ENCODE results near the gene LCNL1. TPM values are rescaled to one million over a fixed set of nuclear protein-coding genes. Genes with fewer than 3 reads are reported as not detected.
"Not testable (repeated sequence)": the region's sequence is repeated elsewhere in the genome, so short reads cannot be mapped to it uniquely, and the experiment has no call there.

Gene LCNL1
- total RNA-seq, 2 donors from 2014 or later = not detected

GRCh38 chr9:137031904-137032640, 49.3 kb downstream of the LCNL1 start, which contains the start of gene FUT7:
Gene FUT7, minus strand, starts transcription at chr9:137032088. Its CDS starts 97 bp downstream, at chr9:137031991.
- DNase-seq = no peak
- Histone ChIP-seq H3K9me3 (no peaks in the 10 kb centered on the region), H3K4me3 (no peak within 1 kb of the TSS), H3K27ac (peak within 1 kb of the TSS in 1 of 4 donors; percentile 58), H3K36me3 (replicated peaks in 1 of 2; ENCODE audit: insufficient read depth in 1 of 2, low read depth in 2 of 2) (no peaks in the 10 kb centered on the region), H3K27me3 (no peaks in the 10 kb centered on the region), H3K4me1 (peaks cover 33% of the 10 kb centered on the region)
- no peak for ATAC-seq
- TF ChIP-seq POLR2A (IDR thresholded peaks at IDR 0.05) = no peak
- TF ChIP-seq, protein P1, sequence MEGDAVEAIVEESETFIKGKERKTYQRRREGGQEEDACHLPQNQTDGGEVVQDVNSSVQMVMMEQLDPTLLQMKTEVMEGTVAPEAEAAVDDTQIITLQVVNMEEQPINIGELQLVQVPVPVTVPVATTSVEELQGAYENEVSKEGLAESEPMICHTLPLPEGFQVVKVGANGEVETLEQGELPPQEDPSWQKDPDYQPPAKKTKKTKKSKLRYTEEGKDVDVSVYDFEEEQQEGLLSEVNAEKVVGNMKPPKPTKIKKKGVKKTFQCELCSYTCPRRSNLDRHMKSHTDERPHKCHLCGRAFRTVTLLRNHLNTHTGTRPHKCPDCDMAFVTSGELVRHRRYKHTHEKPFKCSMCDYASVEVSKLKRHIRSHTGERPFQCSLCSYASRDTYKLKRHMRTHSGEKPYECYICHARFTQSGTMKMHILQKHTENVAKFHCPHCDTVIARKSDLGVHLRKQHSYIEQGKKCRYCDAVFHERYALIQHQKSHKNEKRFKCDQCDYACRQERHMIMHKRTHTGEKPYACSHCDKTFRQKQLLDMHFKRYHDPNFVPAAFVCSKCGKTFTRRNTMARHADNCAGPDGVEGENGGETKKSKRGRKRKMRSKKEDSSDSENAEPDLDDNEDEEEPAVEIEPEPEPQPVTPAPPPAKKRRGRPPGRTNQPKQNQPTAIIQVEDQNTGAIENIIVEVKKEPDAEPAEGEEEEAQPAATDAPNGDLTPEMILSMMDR (IDR thresholded peaks at IDR 0.05) = no peak
- WGBS, 2 donors = 60 to 72% methylated on average over 5 to 16 of the region's 16 CpGs
- intact Hi-C loops (cut with DNase I) = no loop called here

- DNase-seq (peak in 2 of 4 donors; percentile 28 to 67), ATAC-seq (no peak)
- 75 to 89% methylated on average over 6 to 10 of the region's 10 CpGs for WGBS, 2 donors
- no peak overlapping the region for H3K4me3 ChIP-seq
- TF ChIP-seq, protein P1 (IDR thresholded peaks at IDR 0.05) = no peak
- peak in 1 of 3 donors; percentile 23 for TF ChIP-seq POLR2A (IDR thresholded peaks at IDR 0.05)
- intact Hi-C loops (cut with DNase I) = no loop called here
- peaks cover 27% of the 10 kb centered on the region for H3K4me1 ChIP-seq
- H3K9me3 ChIP-seq = no peaks in the 10 kb centered on the region
- H3K36me3 ChIP-seq (replicated peaks in 1 of 2; ENCODE audit: insufficient read depth in 1 of 2, low read depth in 2 of 2) = no peaks in the 10 kb centered on the region
- H3K27me3 ChIP-seq = no peaks in the 10 kb centered on the region
- peak overlapping the region in 1 of 4 donors; percentile 58 for H3K27ac ChIP-seq
These were observed 50.1 kb downstream of the LCNL1 start for GRCh38 chr9:137032858-137033257.

DNA sequence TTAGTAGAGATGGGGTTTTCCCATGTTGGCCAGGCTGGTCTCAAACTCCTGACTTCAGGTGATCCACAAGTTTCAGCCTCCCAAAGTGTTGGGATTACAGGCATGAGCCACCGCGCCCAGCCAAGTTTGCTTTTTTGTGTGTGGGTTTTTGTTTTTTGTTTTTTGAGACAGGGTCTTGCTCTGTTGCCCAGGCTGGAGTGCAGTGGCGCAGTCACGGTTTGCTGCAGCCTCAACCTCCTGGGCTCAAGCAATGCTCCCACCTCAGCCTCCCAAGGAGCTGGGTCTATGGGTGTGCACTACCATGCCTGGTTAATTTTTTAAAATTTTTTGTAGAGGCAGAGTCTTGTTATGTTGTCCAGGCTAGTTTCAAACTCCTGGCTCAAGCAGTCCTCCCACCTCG, 50.7 kb downstream of the LCNL1 start:
- H3K36me3 ChIP-seq (replicated peaks in 1 of 2; ENCODE audit: insufficient read depth in 1 of 2, low read depth in 2 of 2); ATAC-seq; H3K4me3 ChIP-seq; H3K9me3 ChIP-seq; intact Hi-C loops (cut with DNase I); H3K27me3 ChIP-seq; H3K27ac ChIP-seq; DNase-seq: not testable (repeated sequence)
- 83 to 86% methylated on average over 5 of the region's 5 CpGs for WGBS, 2 donors
- H3K4me1 ChIP-seq = peaks cover 25% of the 10 kb centered on the region

- no peaks in the 10 kb centered on the region for H3K27me3 ChIP-seq
- H3K27ac ChIP-seq = no peak overlapping the region
- TF ChIP-seq POLR2A (IDR thresholded peaks at IDR 0.05) = no peak
- TF ChIP-seq, protein P1 (IDR thresholded peaks at IDR 0.05) = no peak
- no peak overlapping the region for H3K4me3 ChIP-seq
- WGBS, 2 donors = 43 to 45% methylated on average over 4 to 12 of the region's 15 CpGs
- H3K36me3 ChIP-seq (replicated peaks in 1 of 2; ENCODE audit: insufficient read depth in 1 of 2, low read depth in 2 of 2) = no peaks in the 10 kb centered on the region
- H3K9me3 ChIP-seq = no peaks in the 10 kb centered on the region
- ATAC-seq (no peak), DNase-seq (no peak)
- H3K4me1 ChIP-seq = peaks cover 18% of the 10 kb centered on the region
- intact Hi-C loops (cut with DNase I) = no loop called here
These were observed 51.4 kb downstream of the LCNL1 start for GRCh38 chr9:137034039-137034708.

GRCh38 chr9:137034709-137035506, 52.1 kb downstream of the LCNL1 start:
- Histone ChIP-seq H3K4me3 (no peak overlapping the region), H3K27ac (no peak overlapping the region), H3K4me1 (peaks cover 13% of the 10 kb centered on the region), H3K27me3 (no peaks in the 10 kb centered on the region), H3K36me3 (replicated peaks in 1 of 2; ENCODE audit: insufficient read depth in 1 of 2, low read depth in 2 of 2) (no peaks in the 10 kb centered on the region), H3K9me3 (no peaks in the 10 kb centered on the region)
- WGBS, 2 donors = 10 to 13% methylated on average over 13 to 23 of the region's 24 CpGs
- intact Hi-C loops (cut with DNase I) = loop anchor here (5.0 kb wide), 1 partner anchor 248 kb away; no protein-coding TSS in a partner anchor
- TF ChIP-seq, protein P1 (IDR thresholded peaks at IDR 0.05) = peak; percentile 84 to 92 (median 90)
- no peak for TF ChIP-seq POLR2A (IDR thresholded peaks at IDR 0.05)
- DNase-seq = peak; percentile 79 to 85 (median 80)
- peak; percentile 88 for ATAC-seq
